Measurements from ENCODE around the gene DUSP19. TPM values are rescaled to one million over a fixed set of nuclear protein-coding genes. Genes with fewer than 3 reads are reported as not detected.

DUSP19 gene
- total and polyA plus RNA-seq, 2 of the 8 experiments (the other 6 are each of a cell fraction or from before 2014, with no cell fraction given): 0.73 to 2.3 TPM

DNA sequence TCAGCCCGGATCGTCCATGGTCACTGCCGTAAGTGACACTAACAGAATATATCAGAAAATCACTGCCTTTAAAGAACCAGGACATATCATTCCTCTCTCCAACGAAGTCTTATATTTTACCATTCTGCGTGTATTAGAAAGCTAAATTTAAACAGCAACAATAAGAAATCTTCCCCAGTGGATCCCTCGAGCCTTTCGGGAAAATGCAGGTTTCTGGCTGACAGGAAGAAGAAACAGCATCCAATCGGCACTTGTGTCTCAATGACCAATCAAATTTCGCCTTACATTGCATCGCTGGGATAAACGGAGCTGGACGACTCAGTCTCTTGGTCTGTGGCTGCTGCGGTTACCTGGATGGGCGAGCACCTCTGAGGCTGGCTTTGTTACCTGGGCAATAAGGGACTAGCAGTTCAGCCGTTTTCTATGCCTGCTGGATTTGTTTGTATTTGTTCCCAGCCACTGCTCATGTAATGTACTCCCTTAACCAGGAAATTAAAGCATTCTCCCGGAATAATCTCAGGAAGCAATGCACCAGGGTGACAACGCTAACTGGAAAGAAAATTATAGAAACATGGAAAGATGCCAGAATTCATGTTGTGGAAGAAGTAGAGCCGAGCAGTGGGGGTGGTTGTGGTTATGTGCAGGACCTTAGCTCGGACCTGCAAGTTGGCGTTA, at the start of gene DUSP19 (continued):
- TF ChIP-seq, protein P1, sequence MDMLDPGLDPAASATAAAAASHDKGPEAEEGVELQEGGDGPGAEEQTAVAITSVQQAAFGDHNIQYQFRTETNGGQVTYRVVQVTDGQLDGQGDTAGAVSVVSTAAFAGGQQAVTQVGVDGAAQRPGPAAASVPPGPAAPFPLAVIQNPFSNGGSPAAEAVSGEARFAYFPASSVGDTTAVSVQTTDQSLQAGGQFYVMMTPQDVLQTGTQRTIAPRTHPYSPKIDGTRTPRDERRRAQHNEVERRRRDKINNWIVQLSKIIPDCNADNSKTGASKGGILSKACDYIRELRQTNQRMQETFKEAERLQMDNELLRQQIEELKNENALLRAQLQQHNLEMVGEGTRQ (IDR thresholded peaks at IDR 0.05; ENCODE audit: low read length): no peak
- TF ChIP-seq RNF2 (IDR thresholded peaks at IDR 0.05; ENCODE audit: borderline replicate concordance, low read depth, low read length, missing control alignments, poor library complexity, severe bottlenecking): no peak
- peak; percentile 45 for TF ChIP-seq KDM4A (IDR thresholded peaks at IDR 0.05; ENCODE audit: low read depth, low read length, severe bottlenecking)
- TF ChIP-seq, protein P2, sequence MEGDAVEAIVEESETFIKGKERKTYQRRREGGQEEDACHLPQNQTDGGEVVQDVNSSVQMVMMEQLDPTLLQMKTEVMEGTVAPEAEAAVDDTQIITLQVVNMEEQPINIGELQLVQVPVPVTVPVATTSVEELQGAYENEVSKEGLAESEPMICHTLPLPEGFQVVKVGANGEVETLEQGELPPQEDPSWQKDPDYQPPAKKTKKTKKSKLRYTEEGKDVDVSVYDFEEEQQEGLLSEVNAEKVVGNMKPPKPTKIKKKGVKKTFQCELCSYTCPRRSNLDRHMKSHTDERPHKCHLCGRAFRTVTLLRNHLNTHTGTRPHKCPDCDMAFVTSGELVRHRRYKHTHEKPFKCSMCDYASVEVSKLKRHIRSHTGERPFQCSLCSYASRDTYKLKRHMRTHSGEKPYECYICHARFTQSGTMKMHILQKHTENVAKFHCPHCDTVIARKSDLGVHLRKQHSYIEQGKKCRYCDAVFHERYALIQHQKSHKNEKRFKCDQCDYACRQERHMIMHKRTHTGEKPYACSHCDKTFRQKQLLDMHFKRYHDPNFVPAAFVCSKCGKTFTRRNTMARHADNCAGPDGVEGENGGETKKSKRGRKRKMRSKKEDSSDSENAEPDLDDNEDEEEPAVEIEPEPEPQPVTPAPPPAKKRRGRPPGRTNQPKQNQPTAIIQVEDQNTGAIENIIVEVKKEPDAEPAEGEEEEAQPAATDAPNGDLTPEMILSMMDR (IDR thresholded peaks at IDR 0.05; ENCODE audit: control extremely low read depth in 1 of 3, insufficient read depth in 1 of 3, low read depth in 1 of 3, low read length in 3 of 3): no peak
- TF ChIP-seq TAF1 (IDR thresholded peaks at IDR 0.05; ENCODE audit: low read depth, low read length): peak; percentile 92
- TF ChIP-seq TAF7 (optimal IDR thresholded peaks at IDR 0.05; ENCODE audit: borderline replicate concordance, low read depth, low read length): peak; percentile 63
- TF ChIP-seq YY1 (IDR thresholded peaks at IDR 0.05; ENCODE audit: low read depth, low read length): no peak
- TF ChIP-seq, protein P3, sequence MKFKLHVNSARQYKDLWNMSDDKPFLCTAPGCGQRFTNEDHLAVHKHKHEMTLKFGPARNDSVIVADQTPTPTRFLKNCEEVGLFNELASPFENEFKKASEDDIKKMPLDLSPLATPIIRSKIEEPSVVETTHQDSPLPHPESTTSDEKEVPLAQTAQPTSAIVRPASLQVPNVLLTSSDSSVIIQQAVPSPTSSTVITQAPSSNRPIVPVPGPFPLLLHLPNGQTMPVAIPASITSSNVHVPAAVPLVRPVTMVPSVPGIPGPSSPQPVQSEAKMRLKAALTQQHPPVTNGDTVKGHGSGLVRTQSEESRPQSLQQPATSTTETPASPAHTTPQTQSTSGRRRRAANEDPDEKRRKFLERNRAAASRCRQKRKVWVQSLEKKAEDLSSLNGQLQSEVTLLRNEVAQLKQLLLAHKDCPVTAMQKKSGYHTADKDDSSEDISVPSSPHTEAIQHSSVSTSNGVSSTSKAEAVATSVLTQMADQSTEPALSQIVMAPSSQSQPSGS (IDR thresholded peaks at IDR 0.05; ENCODE audit: low read length): 0 out of 2 replicates have a peak, but pooled peaks have one; percentile 68
- TF ChIP-seq CTBP2 (IDR thresholded peaks at IDR 0.05; ENCODE audit: borderline replicate concordance, insufficient read depth, insufficient read length, low read length): no peak
- TF ChIP-seq TCF12 (IDR thresholded peaks at IDR 0.05; ENCODE audit: low read depth, low read length): no peak
- TF ChIP-seq JUN (IDR thresholded peaks at IDR 0.05; ENCODE audit: low read depth, low read length): no peak
- TF ChIP-seq SIRT6 (IDR thresholded peaks at IDR 0.05; ENCODE audit: low read length): no peak
- TF ChIP-seq BCL11A (IDR thresholded peaks at IDR 0.05; ENCODE audit: low read depth in 2 of 2, low read length in 2 of 2): no peak
- no peak for TF ChIP-seq RXRA (IDR thresholded peaks at IDR 0.05; ENCODE audit: insufficient read depth, low read depth, low read length)
- no peak for TF ChIP-seq SP2 (IDR thresholded peaks at IDR 0.05; ENCODE audit: low read length)
- no peak for TF ChIP-seq MAFK (IDR thresholded peaks at IDR 0.05; ENCODE audit: low read depth, low read length)
- peak; percentile 94 for TF ChIP-seq SP1 (IDR thresholded peaks at IDR 0.05; ENCODE audit: low read depth, low read length)
- TF ChIP-seq, protein P4, sequence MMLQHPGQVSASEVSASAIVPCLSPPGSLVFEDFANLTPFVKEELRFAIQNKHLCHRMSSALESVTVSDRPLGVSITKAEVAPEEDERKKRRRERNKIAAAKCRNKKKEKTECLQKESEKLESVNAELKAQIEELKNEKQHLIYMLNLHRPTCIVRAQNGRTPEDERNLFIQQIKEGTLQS (IDR thresholded peaks at IDR 0.05; ENCODE audit: insufficient read depth, low read depth, low read length): no peak
